Neural cell (in vitro differentiated cells): ENCODE data around the gene TIMMDC1. TPM values are rescaled to one million over a fixed set of nuclear protein-coding genes. Genes with fewer than 3 reads are reported as not detected.

Source experiments
- H2AFZ ChIP-seq: fragments of 200-600, 300-800 bp; sonication (generic), shearing (Covaris generic); 2 replicates; pipeline ENCODE4 v1.6.0; 2014; ENCODE audit warnings: low read depth, mild to moderate bottlenecking, antibody characterized with exemption, low read length, moderate library complexity
- H3F3A ChIP-seq: fragments of 200-600 bp; shearing (Covaris generic); 2 replicates; pipeline ENCODE4 v1.6.1; 2016; ENCODE audit warnings: mild to moderate bottlenecking, moderate library complexity, mixed read lengths, antibody characterized with exemption, low read length; ENCODE audit not compliant: insufficient read depth, poor library complexity, severe bottlenecking
- H3K27ac ChIP-seq: fragments of 200-600, 300-800 bp; sonication (generic), shearing (Covaris generic); 2 replicates; pipeline ENCODE4 v1.5.1; 2014; ENCODE audit warnings: mild to moderate bottlenecking, low read length, moderate library complexity
- H3K27me3 ChIP-seq: fragments of 300-800, 200-600 bp; sonication (generic), shearing (Covaris generic); 2 replicates; pipeline ENCODE4 v1.6.0; 2014; ENCODE audit warnings: mild to moderate bottlenecking, low read depth, low read length, moderate library complexity; ENCODE audit not compliant: insufficient read depth
- H3K36me3 ChIP-seq: fragments of 300-800, 200-600 bp; sonication (generic), shearing (Covaris generic); 2 replicates; pipeline ENCODE4 v1.5.1; 2014; ENCODE audit warnings: mild to moderate bottlenecking, antibody characterized with exemption, low read length, moderate library complexity; ENCODE audit not compliant: insufficient read depth
- H3K4me2 ChIP-seq: fragments of 300-800, 200-600 bp; sonication (generic), shearing (Covaris generic); 2 replicates; pipeline ENCODE4 v1.6.0; 2014; ENCODE audit warnings: mild to moderate bottlenecking, low read length
- H3K4me3 ChIP-seq: fragments of 300-800, 200-600 bp; sonication (generic), shearing (Covaris generic); 2 replicates; pipeline ENCODE4 v1.5.1; 2014; ENCODE audit warnings: mild to moderate bottlenecking, low read length, moderate library complexity
- H3K79me2 ChIP-seq: fragments of 200-600 bp; shearing (Covaris generic); replicated peaks from 2 replicates; pipeline ENCODE4 v1.6.0; 2014; ENCODE audit warnings: mild to moderate bottlenecking, low read length, moderate library complexity; ENCODE audit not compliant: insufficient read depth
- H3K9ac ChIP-seq: fragments of 300-800, 200-600 bp; sonication (generic), shearing (Covaris generic); 2 replicates; pipeline ENCODE4 v1.6.1; 2016; ENCODE audit warnings: mild to moderate bottlenecking, low read length, mixed read lengths
- H3K9me2 ChIP-seq: fragments of 200-600 bp; shearing (Covaris generic); 2 replicates; pipeline ENCODE4 v1.6.1; 2016; ENCODE audit warnings: mild to moderate bottlenecking, low read length, mixed read lengths; ENCODE audit not compliant: insufficient read depth
- H3K9me3 ChIP-seq: fragments of 200-600, 300-800 bp; sonication (generic), shearing (Covaris generic); 2 replicates; pipeline ENCODE4 v1.6.1; 2016; ENCODE audit warnings: mild to moderate bottlenecking, mixed run types, low read length, moderate library complexity, mixed read lengths
- H4K20me1 ChIP-seq: fragments of 200-600 bp; shearing (Covaris generic); 2 replicates; pipeline ENCODE4 v1.6.1; 2016; ENCODE audit warnings: mild to moderate bottlenecking, mixed run types; ENCODE audit not compliant: insufficient read depth
- CTCF ChIP-seq: fragments of 450-650 bp; IDR thresholded peaks from 2 replicates; pipeline ENCODE4 v1.5.1; 2014; ENCODE audit warnings: antibody characterized with exemption, mild to moderate bottlenecking, moderate library complexity; ENCODE audit not compliant: poor library complexity, severe bottlenecking
- EP300 ChIP-seq: fragments of 450-650 bp; conservative IDR thresholded peaks from 2 replicates; pipeline ENCODE4 v1.6.1; 2014; ENCODE audit warnings: antibody characterized with exemption, mild to moderate bottlenecking, moderate library complexity; ENCODE audit not compliant: poor library complexity, severe bottlenecking
- EZH2 ChIP-seq: fragments of 200-600, 300-800 bp; shearing (Covaris generic), sonication (generic); IDR thresholded peaks from 2 replicates; pipeline ENCODE4 v1.6.1; 2014; ENCODE audit warnings: antibody characterized with exemption, low read length, borderline replicate concordance, mild to moderate bottlenecking; ENCODE audit not compliant: insufficient read depth, poor library complexity, severe bottlenecking
- MXI1 ChIP-seq: fragments of 450-650 bp; conservative IDR thresholded peaks from 2 replicates; pipeline ENCODE4 v1.6.1; 2014; ENCODE audit warnings: antibody characterized with exemption, mild to moderate bottlenecking; ENCODE audit not compliant: poor library complexity, severe bottlenecking
- POLR2AphosphoS5 ChIP-seq: IDR thresholded peaks from 2 replicates; pipeline ENCODE4 v1.6.1; 2012
- RAD21 ChIP-seq: fragments of 450-650 bp; conservative IDR thresholded peaks from 2 replicates; pipeline ENCODE4 v1.6.1; 2014; ENCODE audit warnings: antibody characterized with exemption, mild to moderate bottlenecking, moderate library complexity
- REST ChIP-seq: IDR thresholded peaks from 2 replicates; pipeline ENCODE4 v1.6.1; 2012; ENCODE audit warnings: borderline replicate concordance
- SMC3 ChIP-seq: fragments of 450-650 bp; conservative IDR thresholded peaks from 2 replicates; pipeline ENCODE4 v1.6.1; 2014; ENCODE audit warnings: antibody characterized with exemption, mild to moderate bottlenecking, moderate library complexity; ENCODE audit not compliant: poor library complexity
- TAF1 ChIP-seq: IDR thresholded peaks from 2 replicates; pipeline ENCODE4 v1.6.1; 2012; ENCODE audit warnings: low read depth
- polyA plus RNA-seq: library from polyadenylated mRNA; depleted of rRNA; stranded (reverse); fragments of >200 nt; gene quantifications from 2 replicates; pipeline ENCODE4 v1.2.3, GENCODE V29; 2014

The TIMMDC1 gene
- polyA plus RNA-seq, 1 donor from 2014 or later = 110 TPM

- no peak overlapping the region for H2AFZ ChIP-seq
- H3K9ac ChIP-seq = no peak overlapping the region
- no peak for TF ChIP-seq TAF1
- no peak for TF ChIP-seq EP300
- TF ChIP-seq MXI1 = no peak
- no peak for TF ChIP-seq EZH2
- TF ChIP-seq POLR2AphosphoS5 = no peak
- no peak for TF ChIP-seq SMC3
- no peak for TF ChIP-seq RAD21
- no peak for TF ChIP-seq REST
- no peak for TF ChIP-seq CTCF
- H3K9me2 ChIP-seq = no peaks in the 10 kb centered on the region
- no peaks in the 10 kb centered on the region for H4K20me1 ChIP-seq
- no peak overlapping the region for H3K27ac ChIP-seq
- H3K4me3 ChIP-seq = no peak overlapping the region
- no peaks in the 10 kb centered on the region for H3K79me2 ChIP-seq
- no peaks in the 10 kb centered on the region for H3K9me3 ChIP-seq
- H3F3A ChIP-seq = no peaks in the 10 kb centered on the region
- H3K27me3 ChIP-seq = no peaks in the 10 kb centered on the region
- H3K4me2 ChIP-seq = no peak overlapping the region
- H3K36me3 ChIP-seq = no peaks in the 10 kb centered on the region
These were observed 40.4 kb downstream of the TIMMDC1 start for GRCh38 chr3:119538772-119539171.

- H4K20me1 ChIP-seq = no peaks in the 10 kb centered on the region
- H3K4me3 ChIP-seq = no peak overlapping the region
- H3K27me3 ChIP-seq = no peaks in the 10 kb centered on the region
- no peaks in the 10 kb centered on the region for H3F3A ChIP-seq
- H3K9me3 ChIP-seq = no peaks in the 10 kb centered on the region
- H3K36me3 ChIP-seq = no peaks in the 10 kb centered on the region
- no peaks in the 10 kb centered on the region for H3K9me2 ChIP-seq
- H3K27ac ChIP-seq = no peak overlapping the region
- no peak overlapping the region for H2AFZ ChIP-seq
- no peak overlapping the region for H3K4me2 ChIP-seq
- H3K9ac ChIP-seq = no peak overlapping the region
- H3K79me2 ChIP-seq = no peaks in the 10 kb centered on the region
- TF ChIP-seq TAF1 (no peak), RAD21 (no peak), SMC3 (no peak), EZH2 (no peak), POLR2AphosphoS5 (no peak), MXI1 (no peak), REST (no peak)
These were observed 43.2 kb downstream of the TIMMDC1 start for GRCh38 chr3:119541547-119541946.
